T-cell (primary cell): Measurements from ENCODE around the gene UTP14A. TPM values are rescaled to one million over a fixed set of nuclear protein-coding genes. Genes with fewer than 3 reads are reported as not detected.

Source experiments
- ATAC-seq, 4 experiments: fragments of 200-7000 bp in 3 of 4; fragments of 150-1000 bp in 1 of 4; cut with Tn5 transposase; replicated peaks in 1 of 4; 1 replicate in 3 of 4; 2 replicates in 1 of 4; pipeline ENCODE4 v1.10.0; 2021; ENCODE audit warnings: moderate library complexity in 3 of 4, mild to moderate bottlenecking in 2 of 4, moderate number of reproducible peaks in 1 of 4
- CTCF ChIA-PET, 2 donors: fragments of 300-600 bp; sonication (Branson Sonifier 250); formaldehyde crosslinking; loops; one replicate each; lab custom pipeline; 2022; ENCODE audit warnings: antibody characterized with exemption in 2 of 2; lab: Charles Lee
- POLR2A ChIA-PET, 2 donors: fragments of 300-600 bp; sonication (Branson Sonifier 250); formaldehyde crosslinking; loops; one replicate each; lab custom pipeline; 2022; ENCODE audit warnings: antibody characterized with exemption in 2 of 2; lab: Charles Lee
- DNase-seq, 35 experiments: peaks; one replicate each; pipeline versions ENCODE4 v3.0.0 to v3.0.0-alpha.2; 2013 to 2023
- H3K27ac ChIP-seq: one replicate; pipeline ENCODE4 v1.5.1; 2013; ENCODE audit warnings: low read length
- H3K27me3 ChIP-seq, 2 experiments: replicated peaks in 1 of 2; 1 replicate in 1 of 2; 2 replicates in 1 of 2; pipeline versions ENCODE4 v1.6.1 to v1.7.0; 2013; ENCODE audit warnings: low read length in 1 of 2, mixed read lengths in 1 of 2; ENCODE audit not compliant: control insufficient read depth in 2 of 2, insufficient read depth in 2 of 2; ENCODE audit errors: extremely low read depth in 1 of 2
- H3K36me3 ChIP-seq, 2 donors: 1 replicate in 1 of 2; 2 replicates in 1 of 2; pipeline versions ENCODE4 v1.6.1 to v1.7.0; 2013; ENCODE audit warnings: low read length in 1 of 2; ENCODE audit not compliant: control insufficient read depth in 2 of 2, insufficient read depth in 1 of 2; ENCODE audit errors: extremely low read depth in 1 of 2
- H3K4me1 ChIP-seq, 2 experiments: 1 replicate in 1 of 2; 2 replicates in 1 of 2; pipeline versions ENCODE4 v1.6.1 to v1.7.0; 2013; ENCODE audit warnings: low read length in 2 of 2, mixed read lengths in 1 of 2; ENCODE audit not compliant: insufficient read depth in 2 of 2, control insufficient read depth in 1 of 2; ENCODE audit errors: extremely low read depth in 1 of 2
- H3K4me3 ChIP-seq, 2 donors: 1 replicate in 1 of 2; 2 replicates in 1 of 2; pipeline versions ENCODE4 v1.5.1 to v1.7.0; 2013; ENCODE audit warnings: mild to moderate bottlenecking in 2 of 2, low read length in 1 of 2, moderate library complexity in 1 of 2; ENCODE audit not compliant: control insufficient read depth in 1 of 2; ENCODE audit errors: extremely low read depth in 1 of 2
- H3K9me3 ChIP-seq: 2 replicates; pipeline ENCODE4 v1.7.0; 2013
- H3K27ac Mint-ChIP-seq, 2 donors: one replicate each; pipeline ENCODE4 v1.8.0; 2020 to 2021; ENCODE audit warnings: mild to moderate bottlenecking in 2 of 2, mixed read lengths in 2 of 2
- H3K27me3 Mint-ChIP-seq, 2 donors: one replicate each; pipeline ENCODE4 v1.8.0; 2021 to 2022; ENCODE audit warnings: mixed read lengths in 2 of 2
- H3K36me3 Mint-ChIP-seq: one replicate; pipeline ENCODE4 v1.8.0; 2021; ENCODE audit warnings: mixed read lengths
- H3K4me1 Mint-ChIP-seq, 3 donors: one replicate each; pipeline ENCODE4 v1.8.0; 2020 to 2022; ENCODE audit warnings: mixed read lengths in 3 of 3, mild to moderate bottlenecking in 1 of 3
- H3K4me3 Mint-ChIP-seq, 3 donors: one replicate each; pipeline ENCODE4 v1.8.0; 2020 to 2022; ENCODE audit warnings: mild to moderate bottlenecking in 3 of 3, mixed read lengths in 3 of 3, moderate library complexity in 3 of 3
- H3K9me3 Mint-ChIP-seq, 3 donors: one replicate each; pipeline ENCODE4 v1.8.0; 2020 to 2022; ENCODE audit warnings: mixed read lengths in 3 of 3
- WGBS: methylation state at CpG from one replicate; pipeline ENCODE4 v1.1.5; 2013; ENCODE audit warnings: missing lambda C conversion rate; ENCODE audit not compliant: insufficient coverage; 5-methylcytosine and 5-hydroxymethylcytosine counted together
- total RNA-seq, 35 experiments: library from RNA in 6 of 35; stranded (reverse) in 6 of 35; fragments of 120-200 nt in 1 of 35; gene quantifications; one replicate each; pipeline versions ENCODE4 v1.2.1 to v1.2.4 and lab custom pipeline; 2013 to 2026

UTP14A gene
- total RNA-seq, 5 donors from 2014 or later (not counting 1 experiment from before 2014, with no cell fraction given) = 10.7 to 21.7 (median 18.7) TPM

GRCh38 chrX:129931411-129932015 is 25.5 kb downstream of the UTP14A start:
- CTCF ChIA-PET = interaction anchor here (0.6 to 1.0 kb wide), 4 partner anchors 97 to 1325 kb away, joined by 3 to 4 read pairs (median 3); no protein-coding TSS in a partner anchor
- POLR2A ChIA-PET = no interaction called here
- peak overlapping the region; percentile 68 for H3K27ac ChIP-seq
- H3K27me3 ChIP-seq = no peaks in the 10 kb centered on the region
- Mint-ChIP-seq H3K9me3 (no peaks in the 10 kb centered on the region), H3K4me3 (peak overlapping the region; percentile 72 to 78 (median 76)), H3K27ac (peak overlapping the region; percentile 86 to 89), H3K4me1 (peaks cover 0 to 7% (median 4%) of the 10 kb centered on the region in 3 donors), H3K36me3 (peaks cover 3% of the 10 kb centered on the region), H3K27me3 (peaks cover 0 to 4% of the 10 kb centered on the region in 2 donors)
- no peaks in the 10 kb centered on the region for H3K9me3 ChIP-seq
- ATAC-seq (peak; percentile 35 to 58 (median 40)), DNase-seq (peak in 34 of 35 experiments; percentile 11 to 69 (median 30))
- peaks cover 0 to 11% of the 10 kb centered on the region in 2 donors for H3K36me3 ChIP-seq
- 0% methylated on average over 5 of the region's 41 CpGs for WGBS
- peaks cover 0 to 8% of the 10 kb centered on the region in 2 experiments for H3K4me1 ChIP-seq
- peak overlapping the region; percentile 47 to 70 for H3K4me3 ChIP-seq

- peaks cover 0 to 5% of the 10 kb centered on the region in 2 donors for H3K36me3 ChIP-seq
- Mint-ChIP-seq H3K4me1 (peaks cover 5 to 10% (median 8%) of the 10 kb centered on the region in 3 donors), H3K36me3 (no peaks in the 10 kb centered on the region), H3K9me3 (no peaks in the 10 kb centered on the region), H3K4me3 (peak overlapping the region; percentile 72 to 76 (median 74)), H3K27ac (peak overlapping the region in 1 of 2 donors; percentile 36), H3K27me3 (peaks cover 0 to 4% of the 10 kb centered on the region in 2 donors)
- POLR2A ChIA-PET = no interaction called here
- no peaks in the 10 kb centered on the region for H3K9me3 ChIP-seq
- H3K4me1 ChIP-seq = peaks cover 0 to 8% of the 10 kb centered on the region in 2 experiments
- peak overlapping the region; percentile 29 for H3K27ac ChIP-seq
- DNase-seq = peak; percentile 35 to 84 (median 61)
- ATAC-seq = peak; percentile 75 to 85 (median 78)
- CTCF ChIA-PET = interaction anchor here in 1 of 2 donors (1.0 kb wide), 1 partner anchor 129 kb away, joined by 3 read pairs; no protein-coding TSS in a partner anchor
- WGBS = under 1% methylated on average over 46 of the region's 97 CpGs
- peak overlapping the region; percentile 47 to 70 for H3K4me3 ChIP-seq
- no peaks in the 10 kb centered on the region for H3K27me3 ChIP-seq
These were observed 26.3 kb downstream of the UTP14A start for GRCh38 chrX:129932016-129932820.

- peaks cover 7 to 10% (median 8%) of the 10 kb centered on the region in 3 donors for H3K4me1 Mint-ChIP-seq
- Histone ChIP-seq H3K27me3 (no peaks in the 10 kb centered on the region), H3K9me3 (no peaks in the 10 kb centered on the region), H3K27ac (no peak overlapping the region), H3K4me1 (peaks cover 0 to 8% of the 10 kb centered on the region in 2 experiments), H3K36me3 (peaks cover 0 to under 1% of the 10 kb centered on the region in 2 donors), H3K4me3 (no peak overlapping the region)
- peak in 3 of 35 experiments; percentile 2 to 21 (median 9) for DNase-seq
- CTCF ChIA-PET = no interaction called here
- no peaks in the 10 kb centered on the region for H3K36me3 Mint-ChIP-seq
- ATAC-seq = peak in 2 of 4 experiments; percentile 1 to 4
- 6% methylated on average over 20 of the region's 47 CpGs for WGBS
- H3K4me3 Mint-ChIP-seq = peak overlapping the region; percentile 41 to 75 (median 67)
- no peak overlapping the region for H3K27ac Mint-ChIP-seq
- no peaks in the 10 kb centered on the region for H3K9me3 Mint-ChIP-seq
- POLR2A ChIA-PET = no interaction called here
- H3K27me3 Mint-ChIP-seq = peaks cover 0 to 4% of the 10 kb centered on the region in 2 donors
These were observed 26.9 kb downstream of the UTP14A start for GRCh38 chrX:129932821-129933321.

GRCh38 chrX:129933700-129934099 is 27.7 kb downstream of the UTP14A start:
- H3K27ac Mint-ChIP-seq = peak overlapping the region; percentile 49 to 70
- WGBS = 80% methylated on average over 2 of the region's 7 CpGs
- POLR2A ChIA-PET = interaction anchor here in 1 of 2 donors (0.8 kb wide), 1 partner anchor 44 kb away, joined by 10 read pairs; no protein-coding TSS in a partner anchor

DNA sequence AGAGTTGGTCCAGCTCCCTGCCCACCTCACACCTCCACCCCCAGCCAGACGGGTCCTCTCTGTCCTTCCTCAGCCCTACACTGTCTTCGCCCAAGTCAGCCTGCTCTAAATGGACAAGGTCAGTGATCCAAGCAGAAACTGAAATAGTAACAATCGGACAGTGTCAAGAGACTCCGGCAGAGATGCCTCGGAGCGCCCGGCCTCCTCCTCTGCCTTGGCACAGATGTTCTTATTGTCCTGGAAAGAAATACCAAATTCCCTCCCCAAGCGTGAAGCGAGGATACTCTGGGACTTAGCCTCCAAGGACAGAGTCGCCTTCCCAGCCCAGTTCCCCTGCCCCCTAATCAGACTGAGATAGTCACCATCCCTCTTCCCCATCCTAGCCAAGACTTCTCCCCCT is 28.5 kb downstream of the UTP14A start:
- Histone ChIP-seq H3K4me1 (peaks cover 0 to 13% of the 10 kb centered on the region in 2 experiments), H3K36me3 (no peaks in the 10 kb centered on the region), H3K4me3 (no peak overlapping the region), H3K27ac (no peak overlapping the region), H3K9me3 (no peaks in the 10 kb centered on the region), H3K27me3 (no peaks in the 10 kb centered on the region)
- Mint-ChIP-seq H3K27ac (peak overlapping the region in 1 of 2 donors; percentile 18), H3K4me3 (peak overlapping the region in 1 of 3 donors; percentile 34), H3K27me3 (no peaks in the 10 kb centered on the region), H3K4me1 (peaks cover 14 to 17% (median 16%) of the 10 kb centered on the region in 3 donors), H3K36me3 (no peaks in the 10 kb centered on the region), H3K9me3 (no peaks in the 10 kb centered on the region)
- ChIA-PET CTCF (interaction anchor here in 1 of 2 donors (0.6 kb wide), 1 partner anchor 28 kb away, joined by 4 read pairs; no protein-coding TSS in a partner anchor), POLR2A (no interaction called here)
- ATAC-seq (no peak), DNase-seq (no peak)
- no CpG with 5 or more reads among the region's 10 CpGs for WGBS

More at GRCh38 chrX:129933700-129934099, 27.7 kb downstream of the UTP14A start:
- H3K4me1 Mint-ChIP-seq = peaks cover 14 to 17% (median 15%) of the 10 kb centered on the region in 3 donors
- peak overlapping the region; percentile 54 to 75 (median 67) for H3K4me3 Mint-ChIP-seq
- Histone ChIP-seq H3K27me3 (no peaks in the 10 kb centered on the region), H3K4me1 (peaks cover 0 to 13% of the 10 kb centered on the region in 2 experiments), H3K4me3 (no peak overlapping the region), H3K9me3 (no peaks in the 10 kb centered on the region), H3K36me3 (no peaks in the 10 kb centered on the region), H3K27ac (no peak overlapping the region)
- ATAC-seq (no peak), DNase-seq (no peak)
- CTCF ChIA-PET = interaction anchor here in 1 of 2 donors (0.6 kb wide), 1 partner anchor 27 kb away, joined by 4 read pairs; no protein-coding TSS in a partner anchor
- no peaks in the 10 kb centered on the region for H3K36me3 Mint-ChIP-seq
- H3K9me3 Mint-ChIP-seq = no peaks in the 10 kb centered on the region
- H3K27me3 Mint-ChIP-seq = peaks cover 0 to 4% of the 10 kb centered on the region in 2 donors

- no peaks in the 10 kb centered on the region for H3K27me3 ChIP-seq
- Mint-ChIP-seq H3K27me3 (no peaks in the 10 kb centered on the region), H3K4me1 (peaks cover 14 to 17% (median 16%) of the 10 kb centered on the region in 3 donors), H3K9me3 (no peaks in the 10 kb centered on the region), H3K36me3 (no peaks in the 10 kb centered on the region), H3K4me3 (no peak overlapping the region), H3K27ac (no peak overlapping the region)
- no peak for ATAC-seq
- H3K36me3 ChIP-seq = no peaks in the 10 kb centered on the region
- H3K4me1 ChIP-seq = peaks cover 0 to 13% of the 10 kb centered on the region in 2 experiments
- ChIA-PET CTCF (no interaction called here), POLR2A (no interaction called here)
- no peaks in the 10 kb centered on the region for H3K9me3 ChIP-seq
- no CpG with 5 or more reads among the region's 5 CpGs for WGBS
- no peak overlapping the region for H3K27ac ChIP-seq
- H3K4me3 ChIP-seq = no peak overlapping the region
- DNase-seq = no peak
These were observed 29.0 kb downstream of the UTP14A start for GRCh38 chrX:129934952-129935351.
